CD4-positive, alpha-beta T cell treated with Interferon alpha-2 for 1 hour (primary cell): ENCODE data around the gene CLHC1.
"Not testable (repeated sequence)": the region's sequence is repeated elsewhere in the genome, so short reads cannot be mapped to it uniquely, and the experiment has no call there.

Experiments used
- DNase-seq, 2 donors: peaks; one replicate each; pipeline ENCODE4 v3.0.0-alpha.2; 2020 to 2022

The CLHC1 gene

DNA sequence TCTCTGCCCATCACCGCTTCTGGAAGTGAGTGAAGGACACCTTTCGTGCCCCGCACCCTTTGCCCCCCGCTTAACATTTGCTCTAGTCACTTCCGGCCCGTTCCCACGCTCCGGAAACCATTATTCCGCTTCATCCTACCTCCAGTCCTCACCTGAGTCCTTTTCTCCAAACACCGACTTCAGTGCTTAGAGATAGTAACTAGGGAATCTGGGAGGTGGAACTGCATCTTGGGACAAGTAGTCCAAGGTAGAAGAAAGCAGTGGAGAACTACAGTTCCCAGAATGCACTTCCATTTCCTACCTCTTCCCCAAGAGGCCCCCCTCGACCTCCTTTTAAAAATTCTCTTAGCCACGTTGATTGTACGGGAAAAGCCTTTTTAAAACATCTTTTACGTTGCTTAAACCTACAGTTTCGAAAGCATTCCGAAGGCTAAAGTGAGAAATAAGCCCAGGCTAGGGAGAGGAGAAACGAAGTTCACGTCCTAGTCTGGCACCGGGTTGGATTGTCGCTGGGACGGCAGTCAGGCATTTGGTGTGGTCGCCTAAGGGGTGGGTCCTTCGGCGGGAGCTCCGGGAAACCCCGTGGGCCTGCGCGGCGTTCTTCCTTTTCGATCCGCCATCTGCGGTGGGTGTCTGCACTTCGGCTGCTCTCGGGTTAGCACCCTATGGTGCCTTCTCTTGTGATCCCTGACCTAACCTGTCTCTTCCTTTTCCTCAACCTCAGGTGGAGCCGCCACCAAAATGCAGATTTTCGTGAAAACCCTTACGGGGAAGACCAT is at the start of gene CLHC1, which contains the start of gene RPS27A:
Gene CLHC1 (minus strand): TSS at position 210 of the 779 bp plus-strand sequence. CDS start 9,882 bp downstream, outside the sequence.
Gene RPS27A (plus strand): TSS at position 605 of the 779 bp plus-strand sequence. CDS start 137 bp downstream, at position 742.
- DNase-seq, result peak; percentile 91 to 95

DNA sequence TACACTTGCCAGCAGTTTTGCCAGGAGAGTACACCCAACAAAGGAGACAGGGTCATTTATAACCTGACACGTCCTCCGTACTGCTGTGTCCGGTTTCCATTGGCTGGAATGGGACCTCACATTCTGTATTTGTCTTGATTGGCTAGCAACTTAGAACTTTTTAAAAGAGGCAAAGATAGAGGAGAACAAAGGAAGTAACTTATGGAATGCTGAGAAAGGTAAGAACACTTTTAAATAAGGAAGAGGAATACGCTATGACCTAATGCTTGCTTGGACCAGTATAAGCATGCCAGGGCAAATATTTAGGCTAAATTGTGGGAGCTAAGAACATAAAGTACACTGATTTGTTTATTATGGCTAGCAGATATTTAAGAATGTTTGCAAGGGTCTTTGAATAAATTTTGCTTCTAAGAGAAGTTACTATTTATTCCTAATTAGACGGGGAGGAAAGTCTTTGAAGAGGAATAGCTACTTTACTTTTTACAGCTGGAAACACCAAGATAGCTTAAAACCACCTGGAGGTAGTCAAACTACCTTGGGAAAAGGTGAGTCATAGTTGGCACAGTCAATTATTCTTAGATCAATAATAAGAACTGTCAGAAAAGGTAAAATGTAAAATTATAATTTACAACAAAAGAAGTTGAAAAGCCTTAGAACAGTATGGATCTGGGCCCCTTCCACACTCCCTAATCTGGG is 48.9 kb upstream of the CLHC1 start:
- DNase-seq, result not testable (repeated sequence)

DNA sequence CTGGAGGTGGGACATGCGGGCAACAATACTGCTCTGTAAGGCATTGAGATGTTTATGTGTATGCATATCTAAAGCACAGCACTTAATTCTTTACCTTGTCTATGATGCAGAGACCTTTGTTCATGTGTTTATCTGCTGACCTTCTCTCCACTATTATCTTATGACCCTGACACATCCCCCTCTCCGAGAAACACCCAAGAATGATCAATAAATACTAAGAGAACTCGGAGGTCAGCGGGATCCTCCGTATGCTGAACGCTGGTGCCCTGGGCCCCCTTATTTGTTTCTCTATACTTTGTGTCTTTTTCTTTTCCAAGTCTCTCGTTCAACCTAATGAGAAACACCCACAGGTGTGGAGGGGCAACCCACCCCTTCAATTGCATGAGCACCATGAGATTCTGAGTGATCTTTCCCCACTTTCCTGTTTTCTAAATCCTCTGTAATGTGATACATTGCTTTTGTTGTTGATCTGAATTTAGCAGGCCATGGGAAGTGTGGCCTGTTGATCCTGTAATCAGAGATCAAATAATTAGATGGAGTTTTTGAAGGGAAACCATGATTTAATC is 47.8 kb upstream of the CLHC1 start:
- DNase-seq, result not testable (repeated sequence)

DNA sequence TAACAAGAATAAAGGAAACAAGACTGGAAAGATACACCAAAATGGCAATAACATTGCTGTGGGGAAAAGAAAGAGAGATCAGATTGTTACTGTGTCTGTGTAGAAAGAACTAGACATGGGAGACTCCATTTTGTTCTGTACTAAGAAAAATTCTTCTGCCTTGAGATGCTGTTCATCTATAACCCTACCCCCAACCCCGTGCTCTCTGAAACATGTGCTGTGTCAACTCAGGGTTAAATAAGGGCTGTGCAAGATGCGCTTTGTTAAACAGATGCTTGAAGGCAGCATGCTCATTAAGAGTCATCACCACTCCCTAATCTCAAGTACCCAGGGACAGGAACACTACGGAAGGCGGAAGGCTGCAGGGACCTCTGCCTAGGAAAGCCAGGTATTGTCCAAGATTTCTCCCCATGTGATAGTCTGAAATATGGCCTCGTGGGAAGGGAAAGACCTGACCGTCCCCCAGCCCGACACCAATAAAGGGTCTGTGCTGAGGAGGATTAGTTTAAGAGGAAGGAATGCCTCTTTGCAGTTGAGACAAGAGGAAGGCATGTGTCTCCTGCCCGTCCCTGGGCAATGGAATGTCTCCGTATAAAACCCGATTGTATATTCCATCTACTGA is 47.2 kb upstream of the CLHC1 start:
- DNase-seq, result not testable (repeated sequence)

DNA sequence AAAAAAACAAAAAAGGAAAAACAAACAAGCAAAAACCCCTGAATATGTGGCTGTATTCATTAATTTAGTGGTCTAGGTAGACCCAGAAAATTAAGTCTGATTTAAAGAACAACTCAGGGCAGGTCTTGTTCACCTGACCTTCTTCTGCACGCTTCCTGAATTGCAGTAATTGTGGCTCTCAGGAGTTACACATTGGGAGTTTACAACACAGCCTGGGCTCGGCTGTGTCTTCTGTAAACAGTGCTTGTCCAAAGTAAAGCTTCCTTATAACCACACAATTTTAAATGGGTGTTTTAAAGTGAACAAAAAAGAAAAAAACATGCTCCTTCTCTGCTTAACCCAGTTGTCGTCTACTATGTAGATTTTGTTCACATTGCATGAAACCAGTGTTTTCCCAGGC is 45.2 kb upstream of the CLHC1 start:
- DNase-seq, result no peak

DNA sequence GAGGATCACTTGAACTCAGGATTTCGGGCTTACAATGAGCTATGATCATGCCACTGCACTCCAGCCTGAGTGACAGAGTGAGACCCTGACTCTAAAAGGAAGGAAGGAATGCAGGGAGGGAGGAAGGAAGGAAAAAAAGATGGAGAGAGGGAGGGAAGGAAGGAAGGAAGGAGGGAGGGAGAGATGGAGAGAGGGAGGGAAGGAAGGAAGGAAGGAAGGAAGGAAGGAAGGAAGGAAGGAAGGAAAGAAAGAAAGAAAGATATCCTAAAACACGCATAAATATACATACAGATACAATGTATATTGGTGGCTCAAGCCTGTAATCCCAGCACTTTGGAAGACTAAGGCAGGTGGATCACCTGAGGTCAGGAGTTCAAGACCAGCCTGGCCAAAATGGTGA is 42.3 kb upstream of the CLHC1 start:
- not testable (repeated sequence) for DNase-seq

DNA sequence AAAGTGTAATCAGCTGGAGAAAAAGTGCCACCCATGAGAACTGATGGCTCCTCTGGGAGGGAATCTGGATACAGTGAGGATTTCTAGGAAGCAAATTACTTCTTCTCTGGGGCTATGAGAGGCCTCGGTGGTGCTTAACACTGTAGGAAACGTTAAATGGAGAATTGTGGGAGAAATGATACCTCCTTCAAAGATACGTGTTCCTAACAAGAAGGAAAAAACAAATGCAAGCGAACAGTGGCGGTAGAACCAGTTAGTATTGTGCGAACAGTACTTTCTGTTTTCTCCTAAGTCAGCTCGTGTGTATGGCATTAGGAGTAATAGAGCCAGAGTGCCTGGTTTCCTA is 37.5 kb upstream of the CLHC1 start:
- DNase-seq, result peak in 1 of 2 donors; percentile 12

DNA sequence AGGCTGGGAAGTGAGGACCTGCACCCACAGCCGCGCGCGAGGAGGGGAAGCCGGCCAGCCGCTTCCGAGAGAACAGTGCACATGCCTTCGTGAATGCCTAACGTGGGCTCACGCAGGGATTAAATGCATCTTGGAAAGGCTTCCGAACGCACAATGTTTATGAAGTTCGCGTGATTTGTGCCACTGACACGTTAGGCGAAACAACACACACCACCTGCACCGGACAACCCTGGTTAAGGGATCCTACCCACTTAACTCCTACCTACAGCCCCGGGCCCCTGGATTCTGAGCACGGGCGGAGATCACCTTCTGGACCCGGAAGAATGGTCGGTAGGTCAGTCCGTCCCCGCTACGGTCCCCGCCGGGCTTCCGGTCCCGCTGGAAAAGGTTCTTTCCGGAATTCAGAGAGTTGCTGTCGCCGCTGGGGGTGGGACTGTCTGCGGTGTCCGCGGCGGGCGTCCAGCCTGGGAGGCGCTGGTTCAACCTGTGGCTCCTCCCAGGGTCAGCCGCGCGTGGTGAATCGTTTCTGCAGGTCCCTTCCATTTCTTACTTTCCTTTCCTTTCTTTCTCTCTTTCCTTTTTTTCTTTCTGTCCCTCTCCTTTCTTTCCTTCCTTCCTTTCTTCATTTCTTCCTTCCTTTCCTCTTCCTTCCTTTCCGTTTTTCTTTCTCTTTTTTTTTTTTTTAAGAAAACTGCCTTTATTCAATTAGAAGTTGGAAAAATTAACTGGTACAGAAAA is 37.0 kb upstream of the CLHC1 start, which contains the start of gene MTIF2:
Gene MTIF2 (minus strand): TSS at position 325 of the 738 bp plus-strand sequence. CDS start 5,373 bp downstream, outside the sequence.
- peak; percentile 88 to 91 for DNase-seq

DNA sequence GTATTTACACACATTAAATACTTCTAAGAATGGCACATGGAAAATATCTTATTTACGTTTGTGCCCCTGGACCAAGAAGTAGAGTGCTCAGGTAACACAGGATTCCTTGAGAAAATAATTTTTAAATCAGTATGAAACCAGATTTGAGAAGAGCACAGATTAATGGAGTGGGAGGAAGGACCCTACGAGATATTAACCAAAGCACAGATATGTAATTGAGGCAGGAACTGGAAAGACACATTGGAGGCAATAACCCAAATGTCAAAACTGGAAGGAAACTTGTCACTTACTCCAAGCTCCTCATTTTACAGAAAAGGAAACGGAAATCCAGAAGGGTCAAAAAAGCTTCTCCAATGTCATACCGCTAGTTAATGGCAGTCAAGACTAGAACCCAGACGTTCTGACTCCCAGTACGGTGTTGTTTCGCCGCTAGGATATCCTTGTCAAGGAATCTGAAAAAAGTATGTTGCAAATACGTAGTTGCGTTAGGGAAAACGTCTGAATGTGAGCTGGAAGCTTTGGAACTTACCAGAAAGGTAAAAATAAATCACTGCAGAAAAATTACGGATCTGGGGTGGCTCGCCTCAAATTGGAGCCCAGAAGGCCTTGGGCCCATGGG is 36.3 kb upstream of the CLHC1 start:
- no peak for DNase-seq

DNA sequence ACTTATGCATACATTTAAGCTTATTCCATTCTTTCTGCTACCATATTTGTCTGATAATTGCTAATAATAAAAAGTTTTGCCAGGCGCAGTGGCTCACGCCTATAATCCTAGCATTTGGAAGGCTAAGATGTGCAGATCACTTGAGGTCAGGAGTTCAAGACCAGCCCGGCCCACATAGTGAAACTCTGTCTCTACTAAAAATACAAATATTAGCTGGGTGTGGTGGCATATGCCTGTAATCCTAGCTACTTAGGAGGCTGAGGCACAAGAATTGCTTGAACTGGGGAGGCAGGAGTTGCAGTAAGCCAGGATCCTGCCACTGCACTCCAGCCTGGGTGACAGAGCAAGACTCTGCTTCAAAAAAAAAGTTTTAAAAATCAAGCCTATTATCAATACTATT is 27.5 kb upstream of the CLHC1 start:
- not testable (repeated sequence) for DNase-seq

DNA sequence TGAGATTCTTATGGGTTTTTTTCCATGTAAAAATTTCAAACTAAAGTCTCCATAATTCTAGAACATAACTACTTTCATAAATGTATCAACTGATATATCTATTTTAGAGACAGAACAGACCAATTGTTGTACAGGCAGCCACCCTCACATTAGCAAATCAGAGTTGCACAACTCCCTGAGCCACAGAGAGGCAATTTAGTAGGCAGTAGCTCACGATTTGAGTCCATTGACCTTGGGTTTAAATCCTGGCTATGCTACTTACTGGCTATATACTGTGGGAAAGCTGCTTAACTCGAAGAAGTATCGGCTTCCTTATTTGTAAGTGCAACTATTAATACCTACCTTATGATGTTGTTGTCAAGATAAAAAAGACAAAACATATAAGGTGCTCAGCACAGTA is 20.7 kb upstream of the CLHC1 start:
- DNase-seq, result no peak

DNA sequence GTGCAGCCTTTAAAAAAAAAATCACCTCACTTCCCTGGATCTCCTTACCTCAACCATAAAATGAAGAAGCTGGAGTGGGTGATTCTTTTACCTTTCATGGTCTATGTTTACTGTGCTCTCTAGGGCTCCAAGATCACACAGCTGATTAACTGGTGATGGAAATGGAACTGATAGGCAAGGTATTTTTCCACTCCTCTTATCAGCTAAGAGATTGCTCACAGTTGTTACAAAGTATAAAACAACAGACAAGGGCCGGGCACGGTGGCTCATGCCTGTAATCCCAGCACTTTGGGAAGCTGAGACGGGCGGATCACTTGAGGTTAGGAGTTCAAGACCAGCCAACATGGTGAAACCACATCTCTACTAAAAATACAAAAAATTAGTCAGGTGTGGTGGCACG is 14.9 kb upstream of the CLHC1 start:
- no peak for DNase-seq

DNA sequence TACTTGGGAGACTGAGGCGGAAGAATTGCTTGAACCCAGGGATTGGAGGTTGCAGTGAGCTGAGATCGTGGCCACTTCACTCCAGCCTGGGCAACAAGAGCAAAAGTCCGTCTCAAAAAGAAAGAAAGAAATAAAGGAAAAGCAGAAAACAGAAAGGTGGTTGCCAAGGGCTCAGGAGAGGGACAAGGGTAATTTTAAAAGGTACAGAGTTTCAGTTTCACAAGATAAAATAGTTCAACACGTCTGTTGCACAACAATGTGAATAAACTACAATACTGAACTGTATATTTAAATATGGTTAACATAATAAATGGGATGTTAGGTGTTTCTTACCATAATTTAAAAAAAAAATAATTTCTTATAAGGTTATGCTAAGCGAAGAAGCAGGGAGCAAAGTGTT is 13.3 kb upstream of the CLHC1 start:
- no peak for DNase-seq

DNA sequence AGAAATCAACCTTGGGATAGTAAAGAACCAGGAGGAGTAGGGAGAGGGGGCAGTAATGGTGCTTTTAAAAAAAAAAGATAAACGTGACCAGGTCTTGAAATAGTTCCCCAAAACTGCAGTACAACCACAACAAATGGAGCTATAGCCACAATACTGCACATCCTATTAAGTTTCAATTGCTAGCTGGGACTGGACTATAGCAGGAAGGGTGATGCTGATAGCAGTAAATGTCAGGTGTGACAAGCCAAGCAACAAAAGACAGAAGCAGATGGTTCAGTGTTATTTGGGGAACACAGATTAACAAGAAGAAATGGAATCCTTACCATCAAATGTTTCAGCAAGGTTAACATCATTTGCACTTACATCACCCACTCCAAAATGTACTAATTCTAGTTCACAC is 10.5 kb upstream of the CLHC1 start:
- DNase-seq, result no peak

DNA sequence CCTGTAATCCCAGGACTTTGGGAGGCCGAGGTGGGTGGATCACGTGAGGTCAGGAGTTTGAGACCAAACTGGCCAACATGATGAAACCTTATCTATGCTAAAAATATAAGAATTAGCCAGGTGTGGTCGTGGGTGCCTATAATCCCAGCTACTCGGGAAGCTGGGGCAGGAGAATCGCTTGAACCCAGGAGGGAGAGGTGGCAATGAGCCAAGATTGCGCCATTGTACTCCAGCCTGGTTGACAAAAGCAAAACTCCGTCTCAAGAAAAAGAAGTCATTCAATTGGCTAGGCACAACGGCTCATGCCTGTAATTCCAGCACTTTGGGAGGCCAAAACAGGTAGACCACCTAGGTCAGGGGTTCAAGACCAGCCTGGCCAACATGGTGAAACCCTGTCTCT is 9.5 kb upstream of the CLHC1 start:
- DNase-seq, result not testable (repeated sequence)

DNA sequence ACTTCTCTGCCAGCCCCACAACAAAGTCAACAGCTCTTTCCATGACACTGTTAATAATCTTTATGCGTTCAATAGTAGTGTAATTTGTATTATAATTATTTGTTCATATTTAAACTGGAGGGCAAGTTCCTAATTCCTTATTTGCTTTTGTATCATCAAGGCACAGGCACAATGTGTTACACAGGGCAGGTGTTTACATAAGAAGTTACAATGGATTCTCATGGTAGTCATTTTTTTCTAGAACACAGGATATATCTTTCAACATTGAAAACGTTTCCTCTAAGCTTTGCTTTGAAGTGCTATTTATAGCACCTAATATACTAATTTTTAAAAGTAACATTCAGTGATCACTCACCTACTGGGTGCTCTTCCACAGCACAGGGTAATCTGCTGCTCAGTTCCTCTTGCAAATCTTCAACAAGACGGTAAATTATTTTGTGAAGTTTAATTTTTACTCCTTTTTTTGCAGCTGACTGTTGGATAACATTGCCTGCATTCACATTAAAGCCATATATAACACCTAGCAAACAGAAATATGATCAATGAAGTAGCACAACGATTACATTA is 7.6 kb upstream of the CLHC1 start:
- DNase-seq, result no peak

DNA sequence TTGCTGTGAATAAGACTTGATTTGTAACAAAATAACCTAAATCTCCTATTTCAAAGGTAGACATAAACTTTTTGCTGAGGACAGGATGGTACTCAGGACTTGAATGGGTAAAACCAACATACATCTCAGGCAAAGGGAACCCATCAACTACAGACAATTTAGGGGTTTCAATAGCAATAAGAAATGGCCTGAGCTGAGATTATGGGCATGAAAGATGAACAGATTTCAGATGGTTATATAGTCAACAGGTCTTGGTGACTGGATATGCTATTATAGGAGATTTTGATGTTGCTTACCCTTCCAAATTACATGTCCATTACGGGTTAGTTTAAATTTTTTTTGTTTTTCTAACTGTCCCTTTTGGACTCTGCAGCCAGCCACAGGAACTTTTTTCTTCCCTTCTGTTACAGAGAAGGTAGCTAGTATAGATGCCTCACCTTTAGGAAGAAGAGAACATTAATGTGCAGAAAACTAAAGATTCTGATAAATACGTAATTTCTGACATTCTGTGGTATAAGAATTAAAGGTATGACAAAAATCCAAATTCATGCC is 5.0 kb upstream of the CLHC1 start:
- DNase-seq, result no peak

DNA sequence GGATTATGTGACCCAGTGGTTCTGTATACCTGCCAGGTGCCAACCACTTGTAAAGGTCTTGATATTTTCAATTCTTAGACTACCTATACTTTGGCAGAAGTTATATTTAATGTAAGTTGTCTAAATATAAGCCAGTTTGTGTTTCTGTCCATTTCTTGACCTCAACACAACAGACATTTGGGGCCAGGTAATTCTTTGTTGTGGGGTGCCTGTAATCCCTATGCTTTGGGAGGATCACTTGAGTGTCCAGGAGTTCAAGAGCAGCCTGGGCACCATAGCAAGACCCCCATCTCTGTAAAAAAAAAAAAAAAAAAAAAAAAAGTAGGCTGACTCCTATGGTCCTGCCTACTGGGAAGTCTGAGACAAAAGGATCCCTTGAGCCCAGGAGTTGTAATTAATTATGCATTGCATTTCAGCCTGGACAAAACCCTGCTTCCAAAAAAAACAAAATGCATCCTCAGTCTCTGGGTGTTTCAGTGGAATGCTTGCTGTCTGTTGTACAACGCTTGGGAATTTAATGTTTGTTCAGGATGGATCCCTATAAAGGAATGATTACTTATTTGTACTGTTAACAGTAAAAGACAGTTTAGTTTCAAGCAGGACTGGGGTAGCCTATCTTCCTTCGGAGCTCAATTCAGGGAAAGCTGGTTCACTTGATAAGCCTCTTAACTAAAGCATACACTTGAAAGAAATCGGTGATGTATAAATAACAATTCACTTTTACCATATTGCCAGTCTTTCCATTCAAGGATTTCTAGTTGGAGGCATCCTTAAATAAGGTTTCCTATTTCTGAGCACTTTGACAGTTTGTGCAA is 3.8 kb upstream of the CLHC1 start:
- no peak for DNase-seq

DNA sequence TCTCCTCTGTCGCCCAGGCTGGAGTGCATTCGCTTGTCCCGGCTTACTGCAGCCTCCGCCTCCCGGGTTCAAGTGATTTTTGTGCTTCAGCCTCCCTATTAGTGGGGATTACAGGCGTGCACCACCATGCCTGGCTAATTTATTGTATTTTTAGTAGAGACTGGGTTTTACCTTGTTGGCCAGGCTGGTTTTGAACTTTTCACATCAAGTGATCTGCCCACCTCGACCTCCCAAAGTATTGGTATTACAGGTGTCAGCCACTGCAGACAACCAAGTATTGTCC is 1.5 kb upstream of the CLHC1 start:
- no peak for DNase-seq

DNA sequence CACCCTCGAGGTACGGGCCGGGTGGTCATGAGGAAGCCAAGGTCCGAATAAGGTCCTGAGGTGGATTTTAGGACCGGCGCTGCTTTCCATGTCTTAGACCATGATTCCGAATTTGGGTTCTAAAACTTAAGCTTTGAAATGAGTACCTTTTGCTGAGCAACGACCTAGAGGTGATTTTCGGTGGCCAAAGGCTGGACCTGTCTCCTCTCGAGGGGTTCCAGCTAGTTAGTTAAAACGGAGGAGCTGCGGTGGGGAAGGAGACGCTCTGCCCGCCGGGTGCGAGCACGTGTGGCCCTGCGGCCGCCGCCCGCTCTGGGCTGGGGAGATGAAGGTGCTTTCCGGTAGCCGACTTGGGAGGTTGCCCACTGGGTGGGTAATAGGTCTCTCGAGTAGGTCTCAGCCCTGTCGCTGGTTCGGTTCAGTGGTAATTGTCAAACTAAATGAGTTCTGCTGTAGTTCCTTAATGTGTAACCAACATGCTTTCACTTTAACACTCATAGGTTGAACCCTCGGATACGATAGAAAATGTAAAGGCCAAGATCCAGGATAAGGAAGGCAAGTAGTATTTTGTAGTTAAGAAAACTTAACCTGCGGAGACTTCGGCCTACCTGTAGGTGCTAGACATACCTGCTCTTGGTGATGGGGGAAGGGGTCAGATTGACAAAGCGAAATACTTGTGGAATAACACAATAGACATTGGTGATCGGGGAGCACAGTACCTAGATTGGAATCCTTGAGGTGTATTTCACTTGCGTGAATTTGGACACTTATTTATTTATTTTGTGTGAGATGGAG is 967 bp upstream of the CLHC1 start:
- DNase-seq, result peak; percentile 47 to 76
